ENCODE results near the gene MED12.

Gene MED12

DNA sequence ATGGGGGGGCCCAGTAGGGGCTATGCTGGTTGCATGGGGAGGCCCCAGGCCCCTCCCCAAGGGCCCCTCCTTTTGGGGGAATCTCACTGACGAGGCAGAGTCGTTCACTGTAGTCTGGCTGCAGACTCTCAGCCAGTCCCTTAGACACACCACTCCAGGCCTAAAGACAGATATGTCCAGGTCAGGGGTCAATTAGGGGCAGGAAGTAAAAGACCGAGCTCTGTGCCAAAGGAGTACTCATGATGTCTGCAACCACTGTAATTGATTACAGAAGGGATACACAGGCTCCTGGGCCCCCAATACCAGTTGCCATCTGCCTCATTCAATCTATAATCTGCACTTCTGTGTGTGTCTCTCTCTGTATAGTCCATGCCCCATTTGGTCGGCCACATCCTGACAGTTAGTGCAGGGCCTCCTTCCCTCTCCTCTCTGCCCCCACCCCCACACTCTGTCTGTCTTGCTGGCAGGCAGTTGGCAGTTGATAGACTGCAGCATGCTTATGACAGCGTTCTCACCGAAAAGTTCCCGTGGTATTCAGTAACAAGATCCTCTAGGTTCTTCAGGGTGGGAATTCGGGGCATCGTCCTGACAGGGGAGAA is 10.5 kb upstream of the MED12 start:
- DNase-seq = peak; percentile 42 to 57

DNA sequence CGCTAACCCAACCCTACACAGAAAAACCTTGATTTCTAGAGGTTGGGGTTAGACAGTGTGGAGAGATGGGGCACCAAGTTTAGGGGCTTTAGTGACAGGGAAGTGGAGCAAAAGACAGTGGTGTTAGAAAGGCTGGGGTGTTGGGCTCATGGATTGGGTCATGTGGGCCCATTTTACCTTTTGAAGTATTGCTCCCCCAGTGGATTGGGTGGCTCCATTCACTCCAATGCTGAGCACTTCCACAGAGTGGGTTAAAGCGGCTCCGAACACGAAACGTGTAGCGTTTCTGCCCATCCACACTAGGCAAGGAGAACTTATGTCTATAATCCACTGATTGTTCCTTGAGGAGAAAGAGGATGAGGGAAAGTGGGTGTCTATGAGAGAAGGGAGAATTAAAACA is 9.3 kb upstream of the MED12 start:
- DNase-seq = no peak

DNA sequence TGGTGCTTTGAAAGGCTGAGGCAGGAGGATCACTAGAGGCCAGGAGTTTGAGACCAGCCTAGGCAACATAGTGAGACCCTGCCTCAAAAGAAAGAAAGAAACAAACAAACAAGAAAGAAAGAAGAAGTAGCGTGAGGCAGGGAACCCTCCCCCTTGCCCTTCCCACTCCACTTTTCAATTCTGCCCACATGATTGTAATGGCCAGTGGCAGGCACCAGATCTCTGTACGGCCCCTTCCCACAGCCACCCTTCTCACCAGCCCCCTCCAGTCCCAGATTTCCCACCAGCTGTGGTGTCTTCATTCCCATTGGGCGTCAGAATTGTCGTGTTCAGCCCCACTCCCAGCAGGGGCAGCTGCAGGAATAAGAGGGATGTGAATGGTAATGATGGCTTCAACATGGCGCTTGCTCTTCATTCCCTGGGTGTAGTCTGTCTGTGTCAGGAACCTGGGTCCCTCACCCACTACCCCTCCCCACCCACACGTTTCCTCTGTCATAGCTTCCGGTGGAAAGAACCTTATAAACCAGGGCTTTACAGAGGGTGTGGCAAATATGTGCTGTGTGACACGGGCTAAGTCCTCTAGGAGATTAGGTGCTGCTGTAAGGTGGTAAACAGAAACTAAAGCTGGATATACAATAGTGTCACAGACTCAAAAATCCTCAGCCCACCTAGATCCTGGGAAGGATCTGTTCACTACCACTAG is 7.1 kb upstream of the MED12 start, which contains the start of gene IL2RG:
TSS of gene IL2RG (minus strand) at position 437 of the 703 bp plus-strand sequence. CDS start at position 399, 38 bp downstream.
- peak; percentile 92 to 93 for DNase-seq

DNA sequence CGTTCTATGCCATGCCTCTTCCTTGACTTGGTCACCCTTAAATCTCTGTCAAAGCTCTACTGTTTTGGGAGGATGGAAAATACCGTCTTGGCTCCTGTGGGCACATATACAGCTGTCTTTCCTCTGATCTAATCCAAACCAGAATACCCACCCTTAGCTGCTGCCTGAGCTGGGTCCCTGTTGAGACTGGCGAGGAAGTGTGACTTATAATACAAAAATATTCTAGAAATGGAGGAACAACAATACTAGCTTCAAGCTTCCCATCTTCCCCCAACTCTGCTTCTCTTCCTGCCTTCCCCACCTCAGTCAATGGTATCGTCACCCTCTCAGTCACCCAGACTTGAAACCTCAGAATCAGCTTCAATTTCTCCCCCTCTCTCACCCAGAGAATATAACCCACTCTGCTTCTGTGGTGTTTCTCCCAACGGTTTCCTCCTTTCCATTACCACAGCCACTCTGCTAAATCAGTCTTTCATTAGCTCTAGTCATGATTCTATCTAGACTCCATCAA is 6.4 kb upstream of the MED12 start:
- DNase-seq = peak; percentile 35 to 68

DNA sequence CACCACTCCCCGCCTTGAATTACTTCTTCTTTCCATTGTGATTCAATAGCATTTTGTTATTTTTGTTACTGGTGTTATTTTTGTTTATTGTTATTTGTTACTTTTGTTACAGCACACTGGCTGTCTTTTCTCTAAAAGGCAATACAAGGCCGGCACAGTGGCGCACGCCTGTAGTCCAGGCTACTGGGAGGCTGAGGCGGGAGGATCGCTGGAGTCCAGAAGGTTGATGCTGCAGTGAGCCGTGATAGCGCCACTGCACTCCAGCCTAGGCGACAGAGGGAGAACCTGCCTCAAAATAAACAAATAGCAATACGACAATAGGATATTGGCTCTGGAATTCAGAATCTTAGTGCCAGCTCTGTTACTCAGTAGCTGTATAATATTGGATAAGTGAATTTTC is 1.0 kb upstream of the MED12 start:
- DNase-seq = no peak

DNA sequence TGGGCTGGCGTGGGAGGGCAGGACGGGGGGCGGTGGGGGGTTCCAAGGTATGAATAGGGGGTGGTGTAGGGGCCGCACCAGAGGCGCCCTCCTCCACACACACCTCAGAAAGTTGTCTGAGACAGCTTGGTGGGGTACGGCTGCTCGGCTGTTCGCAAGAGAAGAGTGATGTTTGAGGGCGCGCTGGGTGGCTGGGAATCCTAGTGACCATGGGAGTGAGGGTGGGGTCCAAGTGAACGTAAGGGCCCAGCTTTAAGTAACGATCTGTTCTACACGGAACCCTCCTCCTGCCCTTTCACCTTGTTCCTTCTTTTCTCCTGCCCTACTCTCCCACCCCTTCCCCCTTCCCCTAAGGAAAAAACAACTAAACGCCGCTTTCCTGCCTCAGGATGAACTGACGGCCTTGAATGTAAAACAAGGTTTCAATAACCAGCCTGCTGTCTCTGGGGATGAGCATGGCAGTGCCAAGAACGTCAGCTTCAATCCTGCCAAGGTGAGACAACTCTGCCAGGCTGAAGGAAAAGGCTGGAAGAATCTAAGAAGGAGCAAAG is 664 bp downstream of the MED12 start:
- DNase-seq = no peak

DNA sequence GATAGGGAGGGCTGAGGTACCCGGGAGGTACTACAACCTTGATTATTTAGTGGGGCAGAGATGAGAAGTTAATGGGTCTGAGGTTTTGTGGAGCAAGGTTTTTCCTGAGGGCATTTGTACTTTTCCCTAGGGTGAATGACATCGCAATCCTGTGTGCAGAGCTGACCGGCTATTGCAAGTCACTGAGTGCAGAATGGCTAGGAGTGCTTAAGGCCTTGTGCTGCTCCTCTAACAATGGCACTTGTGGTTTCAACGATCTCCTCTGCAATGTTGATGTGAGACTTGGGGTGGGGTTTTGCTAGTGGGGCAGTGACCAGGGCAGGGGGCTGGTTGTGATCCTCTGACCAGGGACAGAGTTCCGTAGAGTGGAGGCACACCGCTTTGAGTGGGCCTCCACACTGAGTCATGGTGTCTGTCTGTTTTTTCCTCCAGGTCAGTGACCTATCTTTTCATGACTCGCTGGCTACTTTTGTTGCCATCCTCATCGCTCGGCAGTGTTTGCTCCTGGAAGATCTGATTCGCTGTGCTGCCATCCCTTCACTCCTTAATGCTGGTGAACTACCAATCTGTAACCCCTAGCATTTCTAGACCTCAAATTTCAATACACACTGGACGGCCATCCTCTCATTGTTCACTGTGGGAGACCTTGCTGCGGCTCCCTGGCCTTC is 9.9 kb downstream of the MED12 start:
- no peak for DNase-seq

DNA sequence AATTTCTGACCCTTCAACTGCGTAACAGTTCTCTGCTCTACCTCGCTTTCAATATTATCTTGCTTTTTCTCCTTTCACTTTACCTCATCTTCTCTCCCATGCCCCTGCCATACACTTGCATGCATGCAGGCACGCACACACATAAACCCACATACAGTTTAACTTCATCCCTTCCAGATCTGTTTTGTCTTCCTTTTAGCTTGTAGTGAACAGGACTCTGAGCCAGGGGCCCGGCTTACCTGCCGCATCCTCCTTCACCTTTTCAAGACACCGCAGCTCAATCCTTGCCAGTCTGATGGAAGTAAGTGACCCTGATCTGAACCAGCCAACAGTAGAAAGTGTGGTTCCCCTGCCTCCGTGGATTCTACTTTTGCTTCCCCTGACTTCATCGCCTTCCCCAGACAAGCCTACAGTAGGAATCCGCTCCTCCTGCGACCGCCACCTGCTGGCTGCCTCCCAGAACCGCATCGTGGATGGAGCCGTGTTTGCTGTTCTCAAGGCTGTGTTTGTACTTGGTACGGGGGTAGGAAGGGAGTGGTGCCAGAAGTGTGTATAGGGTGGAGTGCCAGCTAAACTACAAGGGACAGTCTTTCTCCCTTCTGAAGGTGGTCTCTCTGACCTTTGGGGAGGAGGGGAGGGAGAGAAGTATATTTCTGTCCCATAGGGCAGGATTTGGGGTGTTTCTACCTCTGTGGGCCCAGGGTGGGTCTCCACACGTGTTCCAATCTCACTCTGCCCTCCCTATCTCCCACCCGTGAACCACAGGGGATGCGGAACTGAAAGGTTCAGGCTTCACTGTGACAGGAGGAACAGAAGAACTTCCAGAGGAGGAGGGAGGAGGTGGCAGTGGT is 10.7 kb downstream of the MED12 start:
- DNase-seq = peak; percentile 81 to 83

DNA sequence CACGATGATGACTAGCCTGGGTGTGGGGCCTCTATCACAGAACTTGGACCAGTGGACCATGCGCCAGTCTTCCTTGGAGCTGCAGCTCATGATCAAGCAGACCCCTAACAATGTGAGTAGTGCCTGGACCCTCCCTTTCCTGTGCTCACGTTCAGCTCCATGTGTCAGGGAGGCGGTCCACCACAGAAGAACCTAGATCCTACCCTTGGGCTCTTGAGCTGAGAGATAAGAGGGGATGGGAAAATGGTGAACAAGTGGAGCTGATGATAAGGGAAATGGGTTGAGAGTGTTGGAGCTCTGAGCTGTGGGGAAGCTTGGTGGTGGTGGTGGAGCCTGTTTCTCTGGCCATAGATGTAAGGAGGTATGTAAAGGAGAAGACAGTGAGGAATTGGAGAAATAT is 13.1 kb downstream of the MED12 start:
- no peak for DNase-seq

DNA sequence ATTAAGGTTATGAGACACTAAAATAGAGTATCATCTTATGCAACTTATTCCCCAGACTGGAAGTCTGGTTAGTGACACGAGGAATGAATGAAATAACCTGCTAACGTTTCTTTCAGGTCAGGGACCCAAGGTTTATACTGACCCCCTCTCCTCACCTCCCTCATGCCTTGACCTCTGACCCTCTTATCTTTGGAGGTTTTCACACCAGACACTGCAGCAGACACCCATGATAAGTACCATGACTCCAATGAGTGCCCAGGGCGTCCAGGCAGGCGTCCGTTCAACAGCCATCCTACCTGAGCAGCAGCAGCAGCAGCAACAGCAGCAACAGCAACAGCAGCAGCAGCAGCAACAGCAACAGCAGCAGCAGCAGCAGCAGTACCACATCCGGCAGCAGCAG is 22.0 kb downstream of the MED12 start:
- no peak for DNase-seq

DNA sequence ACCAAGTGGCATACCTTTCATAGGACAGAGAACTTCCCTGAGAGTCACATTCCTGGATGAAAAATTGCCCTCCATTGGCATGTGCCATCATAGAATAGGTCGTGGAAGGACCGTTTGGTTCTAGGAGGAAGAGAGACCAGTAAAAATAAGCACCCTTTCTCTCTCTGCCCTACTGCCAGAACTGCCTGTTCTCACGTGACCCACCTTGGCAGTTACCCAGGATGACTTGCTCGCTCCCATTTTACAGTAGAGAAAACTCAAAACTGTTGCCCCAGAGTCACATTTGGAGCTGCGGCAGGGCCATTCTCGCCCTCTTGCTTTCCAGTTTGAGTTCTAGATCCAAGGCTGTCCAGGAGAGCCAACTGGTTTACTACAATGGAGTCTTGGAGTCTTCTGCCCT is 25.1 kb downstream of the MED12 start:
- DNase-seq = no peak

DNA sequence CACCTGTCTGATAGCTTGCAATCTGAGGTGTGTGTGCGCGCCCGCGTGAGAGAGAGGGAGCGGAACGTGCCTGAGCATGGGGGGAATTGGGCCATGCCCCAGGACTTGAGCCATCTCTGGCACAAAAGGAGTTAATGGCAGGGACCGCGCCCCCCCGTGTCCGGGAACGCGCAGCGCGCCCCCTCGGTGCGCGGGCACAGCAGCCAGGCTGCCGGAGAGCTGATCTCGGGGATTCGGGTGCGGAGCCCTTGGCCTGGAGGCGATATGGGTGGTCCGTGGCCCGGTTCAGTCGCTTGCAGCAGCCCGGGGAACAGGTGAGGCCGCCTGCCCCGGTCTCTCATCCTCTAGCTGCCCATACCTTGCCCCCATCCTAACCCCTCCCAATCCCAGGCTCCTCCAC is 26.3 kb downstream of the MED12 start, which contains the start of gene NLGN3:
TSS of gene NLGN3 (plus strand) at position 191 of the 400 bp plus-strand sequence. CDS start 2,909 bp downstream, outside the sequence.
- no peak for DNase-seq

DNA sequence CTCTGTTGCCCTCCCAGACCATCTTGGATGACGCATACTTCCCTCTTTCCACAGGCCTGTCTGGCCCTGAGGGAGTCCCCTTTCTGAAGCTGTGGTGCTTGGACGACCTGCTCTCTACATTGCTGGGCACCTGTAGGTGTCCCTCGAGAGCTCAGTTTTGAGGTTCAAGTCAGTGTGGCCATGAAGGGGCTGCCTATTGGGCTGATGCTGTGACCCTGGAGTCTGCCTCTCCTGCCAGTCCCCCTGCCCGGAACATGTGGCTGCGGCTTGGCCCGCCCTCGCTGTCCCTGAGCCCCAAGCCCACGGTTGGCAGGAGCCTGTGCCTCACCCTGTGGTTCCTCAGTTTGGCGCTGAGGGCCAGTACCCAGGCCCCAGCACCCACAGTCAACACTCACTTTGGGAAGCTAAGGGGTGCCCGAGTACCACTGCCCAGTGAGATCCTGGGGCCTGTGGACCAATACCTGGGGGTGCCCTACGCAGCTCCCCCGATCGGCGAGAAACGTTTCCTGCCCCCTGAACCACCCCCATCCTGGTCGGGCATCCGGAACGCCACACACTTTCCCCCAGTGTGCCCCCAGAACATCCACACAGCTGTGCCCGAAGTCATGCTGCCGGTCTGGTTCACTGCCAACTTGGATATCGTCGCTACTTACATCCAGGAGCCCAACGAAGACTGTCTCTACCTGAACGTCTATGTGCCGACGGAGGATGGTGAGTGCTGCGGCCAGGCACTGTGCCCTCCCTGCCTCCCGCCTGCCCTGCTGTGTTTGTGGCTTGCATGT is 29.3 kb downstream of the MED12 start:
- no peak for DNase-seq

DNA sequence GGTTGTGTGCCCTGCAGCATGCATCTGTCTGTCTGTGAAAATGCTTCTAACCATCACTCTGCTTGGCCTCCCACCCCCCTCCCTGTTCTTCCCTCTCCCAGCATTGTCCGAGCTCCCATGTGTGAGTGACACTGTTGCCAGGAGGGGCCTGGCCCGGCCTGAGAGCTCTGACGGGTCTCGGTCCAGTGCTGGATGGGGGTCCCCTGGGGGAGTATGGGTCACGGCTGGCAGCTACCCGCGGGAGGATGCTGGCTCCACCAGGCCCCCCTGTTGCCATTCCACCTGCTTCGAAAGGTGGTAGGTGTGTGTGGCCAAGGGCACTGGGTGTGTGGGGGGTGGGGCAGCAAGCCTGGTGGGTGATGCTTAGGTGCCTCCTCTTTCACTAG is 29.9 kb downstream of the MED12 start:
- DNase-seq = no peak

DNA sequence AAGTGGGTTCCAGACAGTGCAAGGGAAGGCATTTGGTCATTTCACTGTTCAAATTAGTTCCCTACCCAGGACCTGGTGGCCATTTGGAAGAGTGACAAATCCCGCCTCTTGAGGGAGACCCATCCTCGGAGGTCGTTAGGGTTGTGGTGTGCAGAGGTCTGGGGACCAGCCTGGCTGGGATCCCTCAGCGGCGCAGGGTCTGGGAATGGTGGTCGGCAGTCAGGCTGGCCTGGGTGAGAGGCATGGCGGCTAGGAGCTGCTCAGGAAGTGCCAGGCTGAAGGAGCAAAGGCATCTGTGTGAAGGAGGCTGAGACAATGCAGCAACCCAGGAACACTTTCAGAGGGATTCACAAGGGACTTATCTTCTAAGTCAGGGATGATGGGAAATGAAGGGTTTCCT is 33.0 kb downstream of the MED12 start:
- DNase-seq = no peak

DNA sequence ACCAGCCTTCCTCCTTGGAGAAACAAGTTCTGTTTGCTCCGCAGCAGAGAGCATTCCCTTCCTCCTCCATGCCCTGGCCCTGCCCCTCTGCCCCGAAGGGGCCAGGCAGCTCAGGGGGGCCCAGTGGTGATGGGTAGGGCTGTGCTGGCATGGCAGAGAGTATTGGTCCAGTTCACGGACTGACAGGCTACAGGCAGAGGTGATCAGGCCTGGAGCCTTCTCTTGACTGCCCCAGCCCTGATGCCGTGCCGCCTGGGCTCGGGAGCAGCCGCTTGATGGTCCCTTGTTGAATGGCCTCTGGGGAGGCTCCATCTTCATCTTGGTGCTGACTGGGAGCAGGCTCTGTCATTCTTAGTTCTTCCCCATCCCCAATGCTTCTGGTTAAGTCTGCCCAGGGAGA is 35.8 kb downstream of the MED12 start:
- DNase-seq = no peak

DNA sequence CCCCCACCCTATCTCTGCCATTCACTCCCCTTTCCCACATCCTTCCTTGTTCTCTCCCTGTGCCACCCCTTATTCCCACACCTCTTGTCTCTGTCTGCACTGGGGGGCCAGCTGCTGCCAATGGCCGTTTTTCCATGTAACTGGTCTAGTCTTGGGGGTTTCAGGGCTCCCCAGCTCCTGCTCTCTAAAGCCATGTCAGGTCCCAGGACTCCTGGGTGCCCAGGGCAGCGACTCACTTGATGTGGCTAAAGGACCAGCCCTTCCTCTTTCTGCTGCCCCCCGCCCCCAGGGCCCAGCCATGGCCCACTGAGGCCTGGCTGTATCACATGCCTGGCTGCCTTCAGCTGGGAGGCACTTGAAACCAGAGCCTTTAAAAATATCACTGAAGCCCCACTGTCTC is 36.2 kb downstream of the MED12 start:
- DNase-seq = no peak

DNA sequence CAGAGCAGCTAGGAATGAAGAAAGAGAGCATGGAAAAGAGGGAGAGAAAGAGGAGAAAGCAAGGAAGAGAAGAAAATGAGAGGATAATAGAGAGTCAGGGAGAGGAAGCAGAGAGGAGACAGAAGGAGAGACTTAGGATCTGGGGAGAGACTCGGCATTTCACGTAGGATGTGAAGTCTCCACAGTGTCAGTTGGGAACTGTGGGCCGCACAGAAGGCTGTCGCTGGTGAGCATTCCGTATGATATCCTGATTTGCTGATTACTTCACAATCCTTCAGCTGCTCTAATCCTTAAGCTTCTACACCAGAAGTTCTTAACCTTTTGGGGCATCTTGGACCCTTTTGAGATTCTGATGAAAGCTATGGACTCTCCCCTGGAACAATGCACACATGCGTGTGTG is 40.2 kb downstream of the MED12 start:
- DNase-seq = no peak

DNA sequence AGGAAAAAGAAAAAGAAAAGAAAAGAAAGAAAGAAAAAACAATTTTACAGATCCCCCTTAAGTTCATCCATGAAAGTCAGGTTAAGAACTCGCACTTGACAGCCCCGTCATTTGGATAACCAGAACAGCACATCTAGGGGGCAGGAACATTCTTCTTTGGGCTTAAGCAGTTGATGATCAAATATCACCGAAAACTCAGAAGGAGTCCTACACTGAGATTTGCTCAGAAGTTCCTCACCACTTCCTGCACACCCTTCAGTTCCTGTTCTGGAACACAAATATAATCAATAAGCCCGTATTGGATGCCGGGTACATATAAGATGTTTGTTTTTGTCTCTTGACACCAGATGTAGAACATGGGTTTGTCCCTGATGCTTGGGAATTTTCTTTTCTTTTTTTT is 40.9 kb downstream of the MED12 start:
- DNase-seq = peak in 1 of 2 donors; percentile 0

DNA sequence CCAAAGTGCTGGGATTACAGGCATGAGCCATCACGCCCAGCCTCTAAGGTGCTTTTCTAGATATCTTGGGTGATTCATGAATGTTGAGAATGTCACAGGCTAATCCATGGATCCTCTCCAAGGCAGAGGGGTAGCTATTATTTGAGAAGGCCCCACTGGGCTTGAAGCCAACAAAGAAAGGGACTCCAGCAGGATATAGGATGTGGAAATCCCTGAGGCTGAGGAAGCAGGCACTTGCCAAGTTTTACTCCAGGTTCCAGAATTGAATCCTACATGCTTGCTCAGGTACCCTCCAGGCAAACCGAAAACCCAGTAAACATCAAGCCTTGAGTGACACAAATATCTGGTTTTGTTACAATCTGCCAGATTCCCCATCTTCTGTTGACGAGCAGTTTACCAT is 42.1 kb downstream of the MED12 start:
- no peak for DNase-seq

DNA sequence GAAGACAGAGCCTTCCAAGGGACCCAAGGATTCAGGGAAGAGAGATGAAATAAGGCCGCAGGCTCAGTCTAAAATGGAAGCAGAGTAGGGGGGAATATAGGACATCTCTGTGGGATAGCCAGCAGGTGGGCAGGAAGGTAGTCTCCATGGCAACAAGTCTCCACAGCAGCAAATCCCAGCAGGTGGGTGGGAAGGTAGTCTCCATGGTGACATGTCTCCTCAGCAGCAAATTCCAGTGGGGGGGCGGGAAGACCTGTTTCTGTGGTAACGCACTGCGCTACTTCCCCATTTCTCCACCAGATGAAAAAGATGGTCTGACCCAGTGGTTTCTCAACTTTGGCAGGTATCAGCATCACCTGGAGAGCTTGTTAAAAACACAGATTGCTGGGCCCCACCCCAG is 44.6 kb downstream of the MED12 start:
- DNase-seq = no peak

DNA sequence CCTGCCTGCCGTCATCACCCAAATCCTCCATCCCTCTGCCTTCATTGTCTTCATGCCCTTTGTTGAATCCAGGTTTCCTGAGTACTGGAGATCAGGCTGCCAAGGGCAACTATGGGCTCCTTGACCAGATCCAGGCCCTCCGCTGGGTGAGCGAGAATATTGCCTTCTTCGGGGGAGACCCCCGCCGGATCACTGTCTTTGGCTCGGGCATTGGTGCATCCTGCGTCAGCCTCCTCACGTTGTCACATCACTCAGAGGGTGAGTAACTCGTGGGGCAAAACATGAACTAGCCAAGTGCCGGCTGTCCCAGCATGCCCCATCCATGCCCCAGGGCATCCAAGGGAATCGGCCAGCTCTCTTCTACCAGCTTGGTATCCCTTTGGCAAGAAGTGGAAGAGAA is 45.7 kb downstream of the MED12 start:
- DNase-seq = no peak
